ENCODE data around the gene NXN.
"Not testable (repeated sequence)": the region's sequence is repeated elsewhere in the genome, so short reads cannot be mapped to it uniquely, and the experiment has no call there.

NXN gene

DNA sequence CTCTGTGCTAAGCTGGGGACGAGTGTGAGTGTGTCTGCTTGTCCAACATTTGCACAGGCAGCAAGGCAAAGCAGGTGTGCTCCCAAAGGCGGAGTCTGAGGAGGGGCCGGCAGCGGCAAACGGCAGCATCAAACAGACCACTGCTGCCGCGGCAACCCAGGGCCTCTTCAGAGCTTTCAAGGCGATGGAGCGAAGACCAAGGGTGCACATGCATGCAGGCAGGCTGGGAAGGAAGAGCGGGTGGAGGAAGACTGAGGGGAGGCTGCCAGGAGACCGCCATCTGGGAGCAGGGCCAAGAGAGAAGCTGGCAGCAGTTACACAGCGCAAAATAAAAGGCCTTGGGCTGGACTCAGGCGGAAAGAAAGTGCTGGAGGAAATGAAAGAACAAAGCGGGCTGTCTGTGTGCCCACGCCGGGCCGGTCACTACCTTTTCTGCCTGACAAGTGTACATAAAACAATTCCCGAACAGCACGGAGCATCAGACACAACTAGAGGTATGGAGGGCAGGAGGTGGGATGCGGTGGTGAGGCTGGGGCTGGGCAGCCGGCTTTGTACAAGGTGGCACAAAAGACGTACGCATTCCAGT is 25.9 kb upstream of the NXN start:
- FAIRE-seq, result no peak

DNA sequence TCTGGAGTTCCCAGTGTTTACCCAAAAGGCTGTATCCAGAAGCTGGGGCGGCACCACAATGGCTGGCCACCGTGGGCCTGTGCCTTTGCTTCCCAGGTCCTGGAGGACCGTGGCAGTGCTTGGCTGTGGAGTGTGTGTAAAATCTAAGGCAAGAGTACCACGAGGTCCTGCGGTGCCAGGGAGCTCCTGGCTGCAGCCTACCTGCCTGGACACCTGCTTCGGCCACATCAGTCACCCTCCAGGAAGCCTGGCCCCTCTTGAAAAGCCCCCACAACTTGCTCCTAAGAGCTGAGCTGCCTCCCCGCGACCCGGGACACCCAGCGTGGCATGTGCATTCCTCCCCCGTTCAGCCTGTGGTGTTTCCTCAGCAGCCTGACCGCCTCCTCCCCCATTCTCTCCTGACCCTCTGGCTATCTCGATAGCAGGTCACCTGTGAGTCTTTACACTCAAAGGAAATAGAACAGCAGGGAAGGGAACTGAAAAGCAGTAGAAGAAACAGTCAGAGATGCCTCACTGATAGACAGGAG is 25.3 kb upstream of the NXN start:
- FAIRE-seq, result no peak

DNA sequence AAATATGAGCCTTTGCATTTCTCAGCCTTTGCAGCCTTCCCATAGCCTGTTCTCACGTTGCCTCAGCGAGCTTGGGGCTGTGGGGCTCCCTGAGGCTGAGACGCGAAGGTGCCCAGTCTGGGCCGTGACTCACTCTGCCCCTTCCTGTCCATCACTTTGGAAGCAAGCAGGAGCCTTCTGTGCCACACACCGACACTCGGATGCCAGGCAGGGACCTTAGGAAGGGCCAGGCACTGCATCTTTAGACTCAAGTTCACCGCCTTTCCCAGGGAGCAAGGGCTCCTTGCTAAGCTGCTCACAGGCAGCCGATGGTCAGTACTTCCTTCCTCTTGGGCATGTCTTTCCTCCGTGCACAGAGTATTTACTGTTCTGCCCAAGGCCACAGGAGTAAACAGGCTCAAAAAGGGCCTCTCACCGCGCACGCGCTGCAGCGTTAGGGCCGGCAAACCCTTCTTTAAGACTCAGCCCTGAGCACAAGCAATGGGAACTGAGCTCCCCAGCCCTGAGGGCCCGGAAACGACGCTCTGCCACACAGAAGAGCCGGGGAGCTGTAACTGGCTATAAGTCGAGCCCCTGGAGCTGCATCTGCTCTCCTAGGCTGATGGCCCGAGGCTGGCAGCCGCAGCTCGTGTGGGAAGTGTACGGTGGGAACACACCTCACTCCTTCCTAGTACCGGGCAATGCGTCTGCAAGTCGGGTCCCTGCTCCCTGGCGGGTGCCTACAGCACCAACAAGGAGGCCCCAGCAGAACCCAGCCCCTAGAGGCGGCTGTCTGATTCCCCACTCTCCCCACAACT is 24.6 kb upstream of the NXN start:
- no peak for FAIRE-seq

DNA sequence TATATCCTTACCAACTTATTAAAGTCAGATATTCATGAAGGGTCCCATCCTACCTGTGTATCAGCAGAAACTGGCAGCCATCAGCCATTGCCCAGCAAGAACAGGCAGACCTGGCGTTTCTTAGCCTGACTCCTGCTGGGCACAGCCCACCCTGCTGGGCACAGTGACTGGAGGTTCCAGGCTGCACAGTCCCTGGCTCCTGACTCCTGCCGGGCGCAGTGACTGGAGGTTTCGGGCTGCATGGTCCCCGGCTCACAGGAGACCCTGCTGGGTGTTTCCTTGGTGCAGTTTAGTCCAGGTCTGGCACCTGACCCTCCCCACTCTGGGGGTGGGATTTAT is 24.0 kb upstream of the NXN start:
- no peak for FAIRE-seq

DNA sequence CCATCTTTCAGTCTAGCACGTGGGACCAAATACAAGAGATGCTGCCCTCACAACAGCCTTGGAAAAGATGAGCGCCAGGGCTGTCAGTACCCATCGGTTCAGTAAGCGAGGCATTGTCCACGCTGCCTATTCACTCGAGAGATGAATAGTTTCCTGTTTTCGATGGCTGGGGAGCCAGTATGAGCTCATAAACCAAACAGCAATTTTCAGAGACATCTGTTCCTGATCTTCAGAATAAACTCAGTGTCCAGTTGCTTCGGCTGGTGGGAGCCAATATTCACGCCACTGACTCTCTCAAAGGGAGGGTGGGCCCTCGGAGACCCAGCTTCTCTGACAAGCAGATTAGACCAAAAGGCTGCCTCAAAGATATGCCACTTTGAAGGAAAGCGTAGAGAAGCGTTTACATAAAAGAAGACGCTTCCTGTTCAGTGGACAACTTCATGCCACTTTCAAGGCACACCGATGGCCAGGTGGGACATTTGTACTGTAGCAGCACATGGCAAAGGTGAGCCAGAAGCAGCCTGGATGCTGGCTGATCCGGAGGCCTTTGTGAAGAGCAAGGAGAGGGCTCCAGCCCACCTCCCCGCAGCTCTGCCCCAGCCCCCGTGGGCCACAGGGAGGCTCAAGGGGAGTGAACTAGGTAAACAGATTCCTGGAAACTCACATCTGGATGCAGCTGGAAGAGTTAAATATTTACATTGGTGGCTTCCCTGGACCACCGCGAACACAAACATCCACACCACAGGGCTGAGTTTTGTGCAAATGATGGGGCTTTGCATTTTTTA is 23.4 kb upstream of the NXN start:
- no peak for FAIRE-seq

DNA sequence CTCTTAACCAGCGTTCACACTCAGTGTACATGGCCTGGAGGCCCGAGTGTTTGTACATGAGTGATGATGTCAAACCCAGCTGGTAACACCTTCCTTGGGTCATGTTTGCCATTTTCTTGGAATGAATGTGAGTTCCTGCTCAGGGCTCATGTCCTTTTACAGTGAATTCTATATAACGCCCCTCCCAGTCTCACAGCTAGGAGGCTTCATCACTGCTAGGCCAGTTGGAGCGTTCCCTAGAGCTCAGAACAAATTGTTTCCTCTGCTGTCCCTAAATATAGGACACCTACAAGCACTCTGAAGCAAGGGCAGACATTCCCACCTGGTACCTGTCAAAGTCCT is 22.8 kb upstream of the NXN start:
- no peak for FAIRE-seq

DNA sequence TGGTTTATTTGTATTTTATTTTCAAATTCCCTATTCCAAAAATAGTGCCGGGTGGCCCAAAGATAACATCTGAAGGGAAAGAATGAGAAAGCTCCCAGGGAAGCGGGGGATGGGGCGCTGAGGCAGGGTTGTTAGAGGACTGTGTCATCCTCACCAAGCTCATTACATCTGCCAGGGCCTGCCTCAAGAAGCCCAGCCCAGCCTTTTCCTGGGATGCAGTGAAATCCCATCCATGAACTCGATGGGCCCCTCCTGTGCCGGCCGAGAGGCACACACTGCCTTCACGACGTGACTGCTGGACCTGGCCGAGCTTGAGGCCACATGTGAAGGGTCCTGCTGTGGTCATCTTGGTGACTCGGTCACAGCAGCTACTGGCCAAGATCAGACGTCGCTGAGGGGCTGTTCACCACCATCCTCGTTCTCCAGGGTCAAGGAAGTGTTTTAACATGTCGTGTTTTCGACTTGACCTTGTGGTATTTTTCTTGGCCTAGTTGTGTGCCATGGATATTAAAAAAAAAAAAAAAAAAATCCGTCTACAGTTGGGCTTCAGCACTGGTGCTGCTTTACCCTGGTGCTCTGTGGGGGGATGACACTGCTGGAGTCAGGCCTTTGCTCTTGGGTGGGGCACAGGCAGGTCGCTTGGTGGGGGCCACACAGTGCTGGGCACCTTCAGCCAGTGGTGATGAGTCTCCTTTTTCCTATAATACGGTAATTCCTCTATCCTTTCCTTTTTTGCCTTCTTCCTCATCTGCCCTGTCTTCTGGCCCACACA is 22.2 kb upstream of the NXN start:
- no peak for FAIRE-seq

DNA sequence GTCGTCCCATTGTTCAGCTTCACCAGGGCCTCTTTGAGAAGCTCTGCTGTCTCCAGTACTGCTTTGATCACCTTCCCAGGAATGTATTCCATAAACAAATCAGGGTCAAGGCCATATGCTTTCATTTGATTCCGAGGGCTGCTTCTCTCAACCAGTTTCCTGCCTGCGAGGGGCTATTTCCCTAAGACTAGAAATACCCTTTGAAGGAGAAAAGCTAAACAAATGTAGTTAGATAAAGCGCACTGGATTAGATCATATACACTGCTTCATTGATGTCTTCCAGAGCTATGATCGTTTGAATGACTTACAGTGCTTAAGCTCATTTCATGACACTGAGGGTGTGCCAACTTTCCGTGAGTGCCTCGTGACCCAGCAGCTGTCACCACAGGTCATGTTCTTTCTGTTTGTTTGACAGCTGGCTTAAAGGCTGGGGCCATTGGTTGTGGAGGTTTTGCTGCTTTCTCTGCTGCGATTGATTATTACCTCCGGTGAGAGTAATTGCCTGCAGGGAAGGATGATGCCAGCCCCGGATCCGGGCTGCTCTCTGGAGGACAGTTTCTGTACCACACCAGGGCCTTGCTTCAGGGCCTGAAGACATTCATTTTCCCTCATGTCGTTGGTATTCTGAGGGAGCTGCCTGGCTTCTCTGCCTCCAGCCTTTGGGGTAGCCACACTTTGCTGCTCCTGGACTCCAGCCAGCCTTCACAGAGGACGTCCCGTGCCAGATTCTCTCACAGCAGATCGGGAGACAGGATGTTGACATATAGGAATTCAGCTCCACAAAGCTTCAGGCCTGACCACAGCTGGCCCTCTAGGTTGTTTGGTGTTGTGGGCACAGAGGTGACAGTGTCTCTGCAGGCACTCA is 21.3 kb upstream of the NXN start:
- FAIRE-seq, result no peak

DNA sequence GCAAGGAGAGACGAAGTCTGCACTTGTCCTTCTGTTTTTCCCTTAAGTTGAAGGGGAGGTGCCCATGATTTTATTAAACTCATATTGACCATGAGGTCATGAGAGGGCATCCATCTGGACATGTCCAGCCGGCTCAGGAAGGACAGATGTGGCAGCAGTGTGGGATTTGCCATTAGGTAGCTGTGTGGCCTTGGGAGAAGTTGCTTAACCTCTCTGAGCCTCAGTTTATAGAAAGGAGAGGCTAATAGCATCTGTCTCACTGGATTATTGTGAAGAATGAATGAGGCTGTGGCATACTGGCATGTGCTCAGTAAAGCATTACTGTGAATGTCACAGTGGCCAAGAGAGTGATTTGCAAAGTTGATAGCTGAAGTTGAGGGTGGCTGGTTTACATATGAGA is 18.5 kb upstream of the NXN start:
- FAIRE-seq, result no peak

DNA sequence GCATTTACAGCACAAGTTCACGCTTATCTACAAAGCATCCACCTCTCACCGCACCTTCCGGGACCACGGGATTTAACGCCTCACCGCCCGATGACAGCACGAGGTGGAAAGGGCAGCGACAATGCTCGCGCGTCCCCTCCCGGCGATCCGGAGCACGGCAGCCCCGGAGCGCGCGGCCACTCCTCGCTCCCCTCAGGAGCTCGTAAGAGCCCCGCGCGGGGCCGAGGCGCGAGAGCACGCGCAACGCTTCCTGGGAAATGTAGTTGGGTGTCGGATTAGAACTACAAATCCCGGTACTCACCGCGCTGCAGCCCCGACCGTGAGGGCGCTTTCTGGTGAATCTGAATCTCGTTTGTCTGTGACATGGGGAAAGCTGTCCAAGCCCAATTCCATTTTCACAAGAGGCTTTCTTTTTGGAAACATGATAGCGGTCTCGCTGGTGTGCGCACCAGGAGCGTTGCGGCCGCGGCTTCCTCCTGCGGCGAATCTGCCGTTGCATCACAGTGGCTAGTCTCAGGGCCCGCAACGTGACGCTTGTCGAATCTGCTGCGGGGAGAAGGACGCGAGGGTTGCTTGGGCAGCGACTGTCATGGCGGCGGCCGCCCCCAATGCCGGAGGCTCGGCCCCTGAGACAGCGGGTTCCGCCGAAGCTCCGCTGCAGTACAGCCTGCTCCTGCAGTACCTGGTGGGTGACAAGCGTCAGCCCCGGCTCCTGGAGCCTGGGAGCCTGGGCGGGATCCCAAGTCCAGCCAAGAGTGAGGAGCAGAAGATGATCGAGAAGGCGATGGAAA is 17.2 kb upstream of the NXN start, which contains the start of gene TIMM22:
Gene TIMM22, plus strand, starts transcription at position 576 of the 791 bp plus-strand sequence. Its CDS starts 14 bp downstream, at position 590.
- FAIRE-seq, result peak; percentile 83

DNA sequence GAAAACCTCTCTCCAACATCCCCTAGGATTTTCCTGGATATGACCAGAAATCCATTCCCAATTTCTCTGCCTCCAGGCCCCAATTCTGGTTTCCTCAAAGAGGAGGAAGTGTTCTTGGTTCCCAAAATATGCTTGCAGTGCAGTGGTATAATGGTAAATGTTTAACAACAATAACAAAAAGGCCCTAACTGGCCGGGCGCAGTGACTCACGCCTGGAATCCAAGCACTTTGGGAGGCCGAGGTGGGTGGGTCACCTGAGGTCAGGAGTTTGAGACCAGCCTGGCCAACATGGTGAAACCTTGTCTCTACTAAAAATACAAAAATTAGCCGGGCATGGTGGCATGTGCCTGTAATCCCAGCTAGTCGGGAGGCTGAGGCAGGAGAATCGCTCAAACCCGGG is 15.7 kb upstream of the NXN start:
- FAIRE-seq, result not testable (repeated sequence)

DNA sequence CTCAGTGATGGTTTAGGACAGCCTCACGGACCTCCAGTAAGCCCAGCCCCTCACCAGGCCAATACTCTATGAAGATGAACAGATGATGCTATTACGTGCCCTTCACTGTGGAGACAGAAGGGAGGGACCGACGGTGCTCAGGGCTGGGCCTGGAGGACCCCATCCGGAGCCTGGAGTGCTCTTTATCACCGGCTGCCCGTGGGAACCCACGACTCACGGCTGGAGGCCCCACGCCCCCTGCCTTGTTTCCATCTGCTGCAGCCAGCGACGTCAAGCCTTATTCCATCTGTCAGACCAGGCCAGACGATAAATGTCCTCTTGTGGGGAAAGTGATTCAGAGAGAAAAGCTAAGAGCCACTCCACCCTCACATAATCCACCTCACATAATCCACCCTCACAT is 13.4 kb upstream of the NXN start:
- FAIRE-seq, result no peak

DNA sequence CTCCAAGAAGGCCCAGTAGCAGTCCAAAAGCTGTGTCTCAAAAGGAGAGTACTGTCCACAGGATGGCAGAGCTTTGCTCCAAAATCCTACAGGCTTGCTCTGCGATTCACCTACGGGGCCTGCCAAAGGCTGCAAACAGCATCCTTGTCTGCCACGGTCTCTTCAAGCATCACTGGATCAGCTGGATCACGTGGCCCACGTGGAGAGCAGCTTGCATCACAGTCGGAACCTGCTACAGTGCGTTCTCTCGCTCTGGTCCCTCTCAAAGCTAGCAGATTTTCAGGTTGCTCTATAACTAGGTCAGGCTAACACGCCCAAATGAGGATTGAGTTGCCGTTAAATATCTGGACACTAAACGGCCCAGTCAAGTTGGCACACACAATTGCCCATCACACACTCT is 9.0 kb upstream of the NXN start:
- FAIRE-seq, result no peak

DNA sequence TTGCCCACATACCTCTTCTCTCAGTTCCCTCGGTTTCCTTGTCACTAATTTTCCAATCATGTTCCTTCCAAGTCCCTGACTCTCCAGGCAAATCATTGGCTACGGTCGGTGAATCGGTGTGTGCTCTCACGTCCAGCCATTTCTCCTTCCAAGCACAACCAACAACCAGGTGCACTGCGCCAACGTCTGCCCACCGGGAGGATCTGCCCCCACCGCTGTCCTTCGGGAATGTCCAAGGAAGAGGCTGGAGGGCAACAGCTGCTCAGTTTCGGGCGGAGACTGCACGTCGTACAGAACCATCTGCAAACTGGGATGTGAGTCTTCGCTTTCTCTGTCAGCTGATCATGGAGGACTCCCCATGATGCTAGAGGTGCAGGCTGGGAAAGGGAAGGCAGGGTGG is 8.4 kb upstream of the NXN start:
- FAIRE-seq, result no peak

DNA sequence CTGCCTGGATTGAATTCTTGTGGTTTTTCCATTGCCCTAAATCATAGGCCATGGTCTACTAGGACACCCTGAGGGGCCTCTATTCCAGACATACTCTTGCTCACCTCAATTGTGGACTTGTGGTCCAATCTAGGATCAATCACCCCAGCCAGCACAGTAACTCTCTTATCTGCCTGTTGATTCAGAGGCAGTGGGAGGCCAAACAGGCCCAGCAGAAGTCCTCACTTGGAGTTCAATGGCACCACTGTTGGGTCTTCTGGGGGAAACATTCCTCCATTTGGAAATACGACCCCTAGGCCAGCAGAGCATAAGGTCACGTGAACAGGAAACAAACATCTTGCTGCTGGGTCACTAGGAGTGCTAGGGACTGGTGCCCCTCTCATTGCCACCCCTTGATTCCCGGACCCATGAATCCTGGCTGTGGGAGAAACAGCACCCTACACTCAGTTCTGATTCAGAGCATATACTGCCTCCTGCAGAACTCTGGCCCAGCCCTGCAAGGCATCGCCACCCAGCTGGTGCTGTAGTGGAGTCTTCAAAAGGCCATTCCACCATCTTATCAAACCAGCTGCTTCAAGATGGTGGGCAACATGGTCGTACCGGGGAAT is 6.8 kb upstream of the NXN start:
- FAIRE-seq, result no peak

DNA sequence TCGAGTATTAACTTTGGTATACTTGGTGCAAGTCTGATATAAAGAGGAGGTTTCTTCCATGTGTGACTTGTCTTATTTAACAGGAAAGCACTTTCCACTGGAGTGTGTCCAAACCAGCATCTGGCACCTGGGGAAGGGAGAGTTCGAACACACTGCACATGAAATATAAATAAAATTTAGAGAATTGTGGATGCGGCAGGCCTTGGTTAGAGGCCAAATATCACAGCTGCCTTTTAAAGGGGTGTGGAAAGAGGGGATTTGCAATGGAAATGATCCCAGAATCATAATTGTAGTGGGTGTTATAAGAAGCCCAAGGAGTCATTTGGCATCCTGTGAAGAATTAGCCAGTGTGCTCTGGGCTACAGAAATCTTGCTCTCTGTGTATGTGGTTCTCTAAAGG is 4.3 kb upstream of the NXN start:
- FAIRE-seq, result no peak

DNA sequence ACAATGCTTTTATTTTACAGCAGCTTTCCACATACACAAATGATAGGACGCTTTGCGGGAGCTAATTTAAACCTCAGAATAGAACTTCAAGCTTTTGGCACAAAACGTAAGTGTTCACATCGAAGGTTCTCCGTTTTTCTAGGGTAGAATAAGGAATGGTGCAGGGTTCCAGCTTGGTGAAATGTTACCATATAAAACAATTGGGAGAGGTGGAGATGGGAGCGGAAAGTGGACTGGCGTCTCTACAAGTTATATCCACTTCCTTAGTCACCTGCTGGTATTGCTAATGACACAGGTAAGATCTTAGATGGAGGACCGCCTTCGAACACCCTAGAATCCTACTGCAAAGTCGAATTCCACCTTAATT is 1.7 kb upstream of the NXN start:
- no peak for FAIRE-seq

DNA sequence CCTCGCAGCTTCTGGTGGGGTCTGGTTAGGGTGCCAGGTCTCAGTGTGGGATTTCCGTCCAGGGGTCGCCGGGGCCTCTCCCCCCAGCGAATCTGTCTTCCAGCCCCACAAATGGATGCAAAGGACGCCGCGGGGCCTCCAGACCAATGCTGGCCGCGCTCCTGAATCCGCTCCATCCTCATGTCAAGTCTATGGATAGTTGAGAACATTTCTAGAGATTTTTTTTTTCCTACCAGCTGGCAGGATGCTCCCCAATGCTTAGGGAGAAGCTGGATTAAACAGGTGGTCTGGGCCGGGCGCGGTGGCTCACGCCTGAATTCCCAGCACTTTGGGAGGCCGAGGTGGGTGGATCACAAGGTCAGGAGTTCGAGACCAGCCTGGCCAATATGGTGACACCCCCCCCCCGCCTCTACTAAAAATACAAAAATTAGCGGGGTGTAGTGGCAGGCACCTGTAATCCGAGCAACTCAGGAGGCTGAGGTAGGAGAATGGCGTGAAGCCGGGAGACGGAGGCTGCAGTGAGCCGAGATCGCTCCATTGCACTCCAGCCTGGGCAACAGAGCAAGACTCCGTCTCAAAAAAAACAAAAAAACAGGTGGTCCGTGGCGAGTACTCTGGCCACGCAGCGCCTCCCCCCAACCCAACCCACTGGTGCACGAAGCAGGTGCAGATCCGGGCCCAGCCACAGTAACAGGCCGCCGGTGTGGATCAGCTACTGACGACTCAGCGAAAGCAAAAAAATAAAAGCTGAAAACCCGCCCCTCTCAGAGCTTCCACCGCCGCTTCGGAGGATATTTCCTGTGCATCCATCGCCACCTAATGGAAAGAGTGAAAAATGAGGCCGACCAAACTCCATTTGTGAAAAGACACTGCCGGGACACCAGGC is 1.1 kb upstream of the NXN start:
- no peak for FAIRE-seq

DNA sequence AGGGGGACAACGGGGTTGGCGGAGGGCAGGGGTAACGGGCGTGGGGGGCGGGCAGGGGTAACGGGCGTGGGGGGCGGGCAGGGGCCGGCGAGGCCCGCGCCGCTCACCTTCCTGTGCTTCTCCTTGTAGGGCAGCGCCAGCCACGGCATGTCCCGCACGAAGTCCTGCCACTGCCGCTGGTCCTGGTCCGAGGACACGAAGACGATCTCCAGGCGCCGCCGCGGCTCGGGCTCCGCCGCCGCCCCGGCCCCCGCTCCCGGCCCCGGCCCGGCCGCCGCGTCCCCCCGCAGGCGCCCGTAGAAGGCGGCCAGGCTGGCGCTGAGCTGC is 401 bp downstream of the NXN start:
- no peak for FAIRE-seq

All from colon (tissue), 2 donors.